HG03575 (cell line): ENCODE results near the gene HES3.

Experiments used
- ATAC-seq: cut with Tn5 transposase; IDR thresholded peaks from one replicate; pipeline ENCODE4 v1.9.1; 2021; ENCODE audit not compliant: unreplicated experiment, insufficient number of reproducible peaks, low FRiP score; ENCODE audit errors: extremely low read depth

The HES3 gene

GRCh38 chr1:6259491-6260362, 15.7 kb downstream of the HES3 start:
- no peak for ATAC-seq

GRCh38 chr1:6260433-6260934, 16.5 kb downstream of the HES3 start:
- no peak for ATAC-seq

- ATAC-seq: no peak
Observed at GRCh38 chr1:6260961-6261614, 17.1 kb downstream of the HES3 start, which contains the start of gene GPR153. TSS of gene GPR153 (minus strand) at chr1:6261098. CDS start at chr1:6254905, 6,193 bp downstream.

GRCh38 chr1:6261615-6261995, 17.6 kb downstream of the HES3 start:
- ATAC-seq: no peak

GRCh38 chr1:6262555-6263420, 18.8 kb downstream of the HES3 start:
- no peak for ATAC-seq

- no peak for ATAC-seq
Observed at GRCh38 chr1:6263716-6264115, 19.7 kb downstream of the HES3 start.

- ATAC-seq: no peak
Observed at GRCh38 chr1:6265151-6265550, 21.2 kb downstream of the HES3 start.

GRCh38 chr1:6266641-6267040, 22.7 kb downstream of the HES3 start:
- ATAC-seq: no peak

- ATAC-seq: no peak
Observed at GRCh38 chr1:6267686-6268322, 23.8 kb downstream of the HES3 start.

- ATAC-seq: no peak
Observed at GRCh38 chr1:6268415-6268814, 24.4 kb downstream of the HES3 start.

GRCh38 chr1:6269296-6269695, 25.3 kb downstream of the HES3 start:
- ATAC-seq: no peak

- ATAC-seq: no peak
Observed at GRCh38 chr1:6269720-6270400, 25.9 kb downstream of the HES3 start.

- no peak for ATAC-seq
Observed at GRCh38 chr1:6270401-6270800, 26.4 kb downstream of the HES3 start.

- no peak for ATAC-seq
Observed at GRCh38 chr1:6271006-6271405, 27.0 kb downstream of the HES3 start.

GRCh38 chr1:6271554-6271953, 27.6 kb downstream of the HES3 start:
- no peak for ATAC-seq

GRCh38 chr1:6272452-6272851, 28.5 kb downstream of the HES3 start:
- no peak for ATAC-seq

- no peak for ATAC-seq
Observed at GRCh38 chr1:6272868-6273267, 28.9 kb downstream of the HES3 start.

- no peak for ATAC-seq
Observed at GRCh38 chr1:6273380-6273891, 29.5 kb downstream of the HES3 start.
